HepG2 (cell line): ENCODE results near the gene ACOT8. TPM values are rescaled to one million over a fixed set of nuclear protein-coding genes. Genes with fewer than 3 reads are reported as not detected.
A peak's percentile ranks its signal among the peaks of the same experiment; 100 is the strongest.

Source experiments
- BCL3 ChIP-seq: sonication (generic); formaldehyde crosslinking; IDR thresholded peaks from 2 replicates; pipeline ENCODE4 v1.5.1; 2020; ENCODE audit warnings: mild to moderate bottlenecking, missing genetic modification reagents, moderate library complexity
- CEBPB ChIP-seq: IDR thresholded peaks from 2 replicates; pipeline ENCODE4 v1.6.1; 2011; ENCODE audit warnings: low read depth, low read length, improper control_type of control experiment, borderline replicate concordance
- HDAC2 ChIP-seq: sonication (generic); formaldehyde crosslinking; IDR thresholded peaks from 2 replicates; pipeline ENCODE4 v1.4.0; 2020; ENCODE audit warnings: missing genetic modification reagents
- HMGXB4 ChIP-seq, 2 experiments: sonication (generic) in 1 of 2; formaldehyde crosslinking in 1 of 2; IDR thresholded peaks; 2 replicates each; pipeline versions ENCODE4 v1.4.0 to v1.6.1; 2018 to 2020; ENCODE audit warnings: missing genetic modification reagents in 2 of 2, borderline replicate concordance in 1 of 2, low read depth in 1 of 2, mild to moderate bottlenecking in 1 of 2, missing biosample characterization in 1 of 2
- KMT2A ChIP-seq: sonication (generic); formaldehyde crosslinking; IDR thresholded peaks from 2 replicates; pipeline ENCODE4 v1.4.0; 2020; ENCODE audit warnings: missing genetic modification reagents
- MIXL1 ChIP-seq: IDR thresholded peaks from 2 replicates; pipeline ENCODE4 v1.6.1; 2016
- NRL ChIP-seq: sonication (generic); formaldehyde crosslinking; IDR thresholded peaks from 2 replicates; pipeline ENCODE4 v1.5.0; 2020; ENCODE audit warnings: missing genetic modification reagents, mild to moderate bottlenecking, moderate library complexity, borderline replicate concordance
- SP4 ChIP-seq: sonication (generic); formaldehyde crosslinking; IDR thresholded peaks from 2 replicates; pipeline ENCODE4 v1.8.1; 2023; ENCODE audit warnings: mild to moderate bottlenecking, missing genetic modification reagents
- TCF12 ChIP-seq, 2 experiments: fragments of 450-650 bp in 1 of 2; sonication (generic) in 1 of 2; formaldehyde crosslinking in 1 of 2; IDR thresholded peaks; 2 replicates each; pipeline versions ENCODE4 v1.6.1 to v1.8.0; 2017 to 2022; ENCODE audit warnings: antibody characterized with exemption in 1 of 2, mild to moderate bottlenecking in 1 of 2, missing genetic modification reagents in 1 of 2, moderate library complexity in 1 of 2
- THAP7 ChIP-seq: sonication (generic); formaldehyde crosslinking; IDR thresholded peaks from 2 replicates; pipeline ENCODE4 v1.8.1; 2023; ENCODE audit warnings: mild to moderate bottlenecking, missing genetic modification reagents
- ZFP1 ChIP-seq: IDR thresholded peaks from 2 replicates; pipeline ENCODE4 v1.6.1; 2016
- ZFY ChIP-seq: sonication (generic); formaldehyde crosslinking; IDR thresholded peaks from 2 replicates; pipeline ENCODE4 v1.4.0; 2020; ENCODE audit warnings: missing genetic modification reagents
- ZMAT3 ChIP-seq: sonication (generic); formaldehyde crosslinking; conservative IDR thresholded peaks from 2 replicates; pipeline ENCODE4 v1.7.0; 2021; ENCODE audit warnings: missing genetic modification reagents
- ZNF225 ChIP-seq: sonication (generic); formaldehyde crosslinking; IDR thresholded peaks from 2 replicates; pipeline ENCODE4 v1.4.0; 2020; ENCODE audit warnings: mild to moderate bottlenecking, missing genetic modification reagents
- ZNF230 ChIP-seq: sonication (generic); formaldehyde crosslinking; IDR thresholded peaks from 2 replicates; pipeline ENCODE4 v1.4.0; 2020; ENCODE audit warnings: mild to moderate bottlenecking, missing genetic modification reagents
- ZNF331 ChIP-seq: sonication (generic); formaldehyde crosslinking; IDR thresholded peaks from 2 replicates; pipeline ENCODE4 v1.4.0; 2020; ENCODE audit warnings: missing genetic modification reagents
- ZNF574 ChIP-seq: sonication (generic); formaldehyde crosslinking; IDR thresholded peaks from 2 replicates; pipeline ENCODE4 v1.4.0; 2020; ENCODE audit warnings: missing genetic modification reagents
- ZNF644 ChIP-seq: IDR thresholded peaks from 2 replicates; pipeline ENCODE4 v1.6.1; 2016; ENCODE audit warnings: low read depth
- ZNF761 ChIP-seq: sonication (generic); formaldehyde crosslinking; conservative IDR thresholded peaks from 2 replicates; pipeline ENCODE4 v1.4.0; 2020; ENCODE audit warnings: mild to moderate bottlenecking, missing genetic modification reagents
- polyA plus RNA-seq, 8 experiments: library from polyadenylated mRNA; depleted of rRNA in 3 of 8; stranded (reverse) in 7 of 8; unstranded in 1 of 8; fragments of >200 nt; fragmentation: Illumina TruSeq in 4 of 8; extraction: Trizol in 4 of 8; gene quantifications; 2 replicates each; pipeline versions ENCODE4 v1.2.1 to v1.2.3, GENCODE V29; 2011 to 2016; ENCODE audit warnings: low read depth in 4 of 8, missing spikeins in 1 of 8, mixed read lengths in 1 of 8; ENCODE audit not compliant: insufficient read depth in 1 of 8
- total RNA-seq, 5 experiments: library from RNA; depleted of rRNA; stranded (reverse); fragments of >200 nt; fragmentation: Illumina TruSeq; extraction: Trizol; gene quantifications; 2 replicates each; pipeline ENCODE4 v1.2.3, GENCODE V29; 2016; ENCODE audit warnings: low read depth in 1 of 5

ACOT8 gene
- total and polyA plus RNA-seq, 2 of the 13 experiments (the other 11 are each of a cell fraction or from before 2014, with no cell fraction given), result 31.4 to 45.5 TPM

GRCh38 chr20:45880988-45881788, 24.0 kb upstream of the ACOT8 start, which contains the start of gene ZSWIM1 (continued):
- TF ChIP-seq SP4 (CRISPR knock-in tag), result peak; percentile 84; the same call in 1 of the 2 replicates
- TF ChIP-seq HMGXB4 (CRISPR knock-in tag; IDR thresholded peaks at IDR 0.05; ENCODE audit: borderline replicate concordance in 1 of 2, low read depth in 1 of 2), result peak; percentile 70 to 83
- 0 out of 2 replicates have a peak, but pooled peaks have one; percentile 82 for TF ChIP-seq BCL3 (CRISPR knock-in tag)
- TF ChIP-seq MIXL1, result 0 out of 2 replicates have a peak, but pooled peaks have one; percentile 9
- TF ChIP-seq THAP7 (CRISPR knock-in tag), result peak; percentile 92
- TF ChIP-seq ZNF225, result peak; percentile 86
- peak; percentile 67; the same call in 1 of the 2 replicates for TF ChIP-seq KMT2A (CRISPR knock-in tag)
- TF ChIP-seq ZFY (CRISPR knock-in tag), result peak; percentile 82
- peak; percentile 84 for TF ChIP-seq ZNF574 (CRISPR knock-in tag)
- peak; percentile 67; the same call in 1 of the 2 replicates for TF ChIP-seq NRL
- peak; percentile 66; the same call in 1 of the 2 replicates for TF ChIP-seq ZNF331 (CRISPR knock-in tag)
- TF ChIP-seq ZNF761 (CRISPR knock-in tag), result peak; percentile 91; the same call in 1 of the 2 replicates
- peak; percentile 75; the same call in 1 of the 2 replicates for TF ChIP-seq ZMAT3 (CRISPR knock-in tag)
- peak; percentile 45; the same call in 1 of the 2 replicates for TF ChIP-seq ZFP1 (CRISPR knock-in tag)
- 0 out of 2 replicates have a peak, but pooled peaks have one; percentile 33 for TF ChIP-seq ZNF644 (CRISPR knock-in tag)
- TF ChIP-seq TCF12 (IDR thresholded peaks at IDR 0.05), result no peak
- no peak for TF ChIP-seq TCF12 (CRISPR knock-in tag; IDR thresholded peaks at IDR 0.05)
- no peak for TF ChIP-seq CEBPB
- TF ChIP-seq HDAC2, result peak; percentile 78
- TF ChIP-seq ZNF230 (CRISPR knock-in tag), result peak; percentile 63
